GM21529 (cell line): ENCODE results near the gene DYNLT2B.
"Not testable (repeated sequence)": the region's sequence is repeated elsewhere in the genome, so short reads cannot be mapped to it uniquely, and the experiment has no call there.

Experiments
- ATAC-seq: cut with Tn5 transposase; IDR thresholded peaks from one replicate; pipeline ENCODE4 v1.9.1; 2021; ENCODE audit not compliant: unreplicated experiment

The DYNLT2B gene

DNA sequence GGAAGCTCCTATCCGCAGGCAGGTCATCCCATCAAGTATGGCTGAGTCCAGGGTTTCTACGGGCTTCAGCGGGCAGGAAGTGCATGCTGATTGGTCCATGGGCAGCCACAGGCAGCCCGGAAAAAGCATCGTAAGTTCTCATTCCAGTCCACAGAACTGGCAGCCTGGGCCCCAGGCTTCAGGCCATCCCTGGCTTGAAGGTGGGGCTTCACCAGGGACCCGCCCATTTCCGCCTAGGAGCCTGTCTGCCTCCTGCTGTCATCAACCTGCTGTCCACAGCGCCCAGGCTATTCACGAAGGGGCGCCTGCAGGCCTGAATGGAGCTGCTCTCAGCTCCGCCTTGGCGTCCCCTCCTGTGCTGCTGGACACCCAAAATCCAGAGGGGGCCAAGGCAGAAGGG, 44.4 kb downstream of the DYNLT2B start:
- no peak for ATAC-seq

DNA sequence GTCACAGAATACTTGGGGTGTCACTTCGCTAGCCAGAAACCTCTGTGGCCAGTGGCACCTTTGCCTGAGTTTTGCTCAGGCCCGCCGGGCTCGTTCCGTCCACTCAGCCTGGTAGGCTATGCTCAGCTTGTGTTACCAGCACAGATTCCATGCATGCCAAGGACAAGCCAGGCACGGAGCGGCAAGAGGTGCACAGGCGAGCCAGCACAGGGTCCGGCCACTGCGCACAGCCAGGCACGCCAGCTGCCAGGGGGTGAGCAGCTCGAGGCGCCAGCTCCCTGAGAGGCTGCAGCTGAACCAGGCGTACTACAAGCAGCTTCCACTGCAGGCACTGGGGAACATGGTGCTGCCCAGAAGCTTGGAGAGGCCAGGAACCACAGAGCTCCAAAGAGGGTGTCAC, 45.2 kb downstream of the DYNLT2B start:
- ATAC-seq, result no peak

- no peak for ATAC-seq
Observed at GRCh38 chr3:196270499-196270898, 47.5 kb downstream of the DYNLT2B start.

DNA sequence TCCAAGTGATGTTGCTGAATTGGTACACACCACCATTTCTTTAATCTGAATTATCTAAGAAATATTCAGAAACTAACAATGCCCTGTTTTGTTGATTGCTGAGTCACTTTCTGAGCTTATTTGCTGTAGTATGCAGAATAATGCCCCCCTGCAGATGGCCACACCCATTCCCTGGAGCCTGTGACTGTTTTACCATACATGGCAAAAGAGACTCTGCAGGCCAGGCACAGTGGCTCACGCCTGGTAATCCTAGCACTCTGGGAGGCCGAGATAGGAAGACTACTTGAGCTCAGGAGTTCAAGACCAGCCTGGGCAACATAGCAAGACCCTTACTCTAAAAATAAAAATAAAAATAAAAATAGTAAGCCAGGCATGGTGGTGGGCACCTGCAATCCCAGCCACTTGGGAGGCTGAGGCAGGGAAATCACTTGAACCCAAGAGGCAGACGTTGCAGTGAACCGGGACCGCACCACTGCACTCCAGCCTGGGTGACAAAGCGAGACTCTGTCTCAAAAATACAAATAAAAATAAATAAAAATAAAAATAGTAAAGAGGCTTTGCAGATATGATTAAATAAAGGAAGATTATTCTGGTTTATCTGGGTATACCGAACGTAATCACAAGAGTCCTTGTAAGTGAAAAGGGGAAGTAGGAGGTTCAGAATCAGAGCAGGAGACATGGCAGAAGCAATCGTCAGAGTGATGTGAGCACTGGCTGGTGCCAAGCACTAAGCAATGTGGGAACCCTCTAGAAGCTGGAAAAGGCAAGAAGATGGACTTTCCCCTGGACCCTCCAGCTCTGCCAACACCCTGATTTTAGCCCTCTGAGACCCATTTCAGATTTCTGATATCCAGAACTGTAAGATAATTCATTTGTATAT, 49.5 kb downstream of the DYNLT2B start:
- ATAC-seq, result no peak

DNA sequence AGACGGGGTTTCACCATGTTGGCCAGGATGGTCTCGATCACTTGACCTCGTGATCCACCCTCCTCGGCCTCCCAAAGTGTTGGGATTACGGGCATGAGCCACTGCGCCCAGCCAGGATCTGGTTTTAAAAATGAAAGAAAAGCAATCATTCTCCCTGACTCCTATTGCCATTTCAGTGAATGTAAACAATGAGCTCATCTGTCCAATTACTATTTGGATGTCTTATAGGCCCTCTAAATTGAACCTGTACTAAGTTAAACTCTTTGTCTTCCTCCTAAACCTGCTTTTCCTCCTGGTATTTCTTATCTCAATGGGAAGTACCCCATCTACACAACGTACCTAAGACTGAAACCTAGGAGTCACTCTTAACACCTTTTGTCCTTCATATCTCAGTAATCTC, 54.2 kb downstream of the DYNLT2B start:
- ATAC-seq, result no peak

DNA sequence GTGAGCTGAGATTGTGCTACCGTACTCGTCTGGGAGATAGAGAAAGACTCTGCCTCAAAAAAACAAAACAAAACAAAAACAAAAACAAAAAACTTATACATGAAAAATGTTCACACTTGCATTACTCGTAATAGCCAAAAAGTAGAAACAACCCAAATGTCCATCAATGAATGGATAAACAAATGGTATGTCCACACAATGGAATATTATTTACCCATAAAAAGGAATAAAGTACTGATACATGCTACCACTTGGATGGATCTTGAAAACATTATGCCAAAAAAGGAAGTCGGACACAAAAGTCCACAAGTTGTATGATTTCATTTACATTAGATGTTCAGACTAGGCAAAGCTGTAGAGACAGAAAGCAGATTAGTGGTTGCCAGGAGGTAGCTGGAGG, 57.3 kb downstream of the DYNLT2B start:
- ATAC-seq, result no peak

GRCh38 chr3:196255776-196256175, 62.3 kb downstream of the DYNLT2B start:
- ATAC-seq, result no peak

- no peak for ATAC-seq
Observed at GRCh38 chr3:196254376-196255283, 63.4 kb downstream of the DYNLT2B start.

- ATAC-seq, result no peak
Observed at GRCh38 chr3:196251918-196252317, 66.1 kb downstream of the DYNLT2B start.

DNA sequence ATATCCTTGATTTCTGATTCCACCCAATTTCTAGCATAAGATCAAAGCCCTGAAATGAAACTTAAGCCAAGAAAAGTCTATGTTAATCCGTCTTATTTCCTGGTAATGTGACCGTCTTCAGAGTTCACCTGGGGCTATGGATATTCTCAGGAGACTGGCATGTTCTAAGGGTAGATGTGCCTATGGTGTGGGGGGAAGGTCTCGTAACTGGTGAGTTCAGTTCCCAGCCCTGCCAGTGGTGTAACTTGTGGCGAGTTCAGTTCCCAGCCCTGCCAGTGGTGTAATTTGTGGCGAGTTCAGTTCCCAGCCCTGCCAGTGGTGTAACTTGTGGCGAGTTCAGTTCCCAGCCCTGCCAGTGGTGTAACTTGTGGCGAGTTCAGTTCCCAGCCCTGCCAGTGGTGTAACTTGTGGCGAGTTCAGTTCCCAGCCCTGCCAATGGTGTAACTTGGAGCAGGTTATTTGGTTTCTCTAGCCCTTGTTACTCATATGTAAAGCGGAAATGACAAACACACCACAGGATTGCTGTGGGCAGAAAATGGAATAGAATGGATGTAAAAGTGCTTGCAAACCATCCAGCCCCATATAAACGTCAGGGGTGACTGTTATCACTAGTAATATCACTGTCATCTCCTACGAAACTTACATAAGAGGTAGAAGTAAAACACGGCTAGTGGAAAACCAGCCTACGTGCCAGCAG, 71.3 kb downstream of the DYNLT2B start:
- ATAC-seq, result no peak

- ATAC-seq, result not testable (repeated sequence)
Observed at GRCh38 chr3:196244166-196244565, 73.9 kb downstream of the DYNLT2B start.

DNA sequence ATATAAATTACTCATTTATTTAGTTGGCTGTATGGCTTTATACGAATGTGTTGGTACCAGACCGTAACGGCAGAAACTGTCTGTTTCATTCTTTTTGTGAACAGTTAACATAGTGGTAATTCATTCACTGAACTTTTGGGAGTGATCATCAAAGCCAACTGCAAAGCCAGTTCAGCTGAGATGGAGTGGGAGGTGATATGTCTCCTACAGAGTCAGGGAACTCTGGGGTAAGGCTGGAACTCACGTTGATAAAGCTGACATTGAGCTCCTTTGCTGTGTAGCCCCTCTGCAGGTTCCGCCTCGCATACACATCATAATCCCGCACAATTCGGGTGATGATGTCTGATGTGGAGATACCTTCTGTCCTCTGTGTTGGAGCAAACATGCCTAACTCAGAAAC, 76.3 kb downstream of the DYNLT2B start:
- ATAC-seq, result no peak
